ENCODE measurements around the gene TTLL11.

Gene TTLL11

DNA sequence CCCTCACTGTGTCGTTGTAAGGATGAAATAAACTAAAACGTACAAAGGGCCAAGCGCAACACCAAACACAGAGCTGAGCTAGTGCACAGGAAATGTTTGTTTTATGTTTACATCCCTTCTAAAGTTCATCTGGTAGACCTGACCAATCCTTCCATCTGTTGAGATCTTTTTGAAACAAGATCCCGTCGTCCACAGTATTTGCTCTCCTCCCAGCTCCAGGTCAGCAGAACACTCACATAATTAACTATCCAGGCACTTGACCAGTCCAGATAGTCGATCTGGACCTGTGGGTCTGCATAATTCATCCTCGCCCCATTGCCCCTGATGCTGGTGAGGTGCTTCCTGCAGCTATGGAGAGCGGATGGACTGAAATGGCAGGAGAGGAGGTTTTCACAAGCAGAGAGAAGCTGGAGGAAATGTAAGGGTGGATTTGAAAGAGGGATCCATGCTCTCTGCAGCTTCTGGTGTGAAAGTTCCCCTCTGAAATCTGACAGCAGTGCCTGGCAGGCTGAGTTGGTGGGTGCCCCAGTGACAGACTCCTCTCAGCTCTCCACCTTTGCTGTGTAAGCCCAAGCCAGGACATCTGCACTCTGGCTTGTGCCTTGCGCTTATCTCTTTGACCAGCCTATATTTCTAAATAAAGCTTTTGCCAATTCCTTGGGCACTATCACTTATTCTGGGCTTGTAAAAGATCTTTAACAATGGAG lies 102.4 kb downstream of the TTLL11 start:
- no peak for ATAC-seq
- no peak for TF ChIP-seq ZNF565 (CRISPR knock-in tag; conservative IDR thresholded peaks at IDR 0.05; ENCODE audit: low read depth)
- TF ChIP-seq, protein P1, sequence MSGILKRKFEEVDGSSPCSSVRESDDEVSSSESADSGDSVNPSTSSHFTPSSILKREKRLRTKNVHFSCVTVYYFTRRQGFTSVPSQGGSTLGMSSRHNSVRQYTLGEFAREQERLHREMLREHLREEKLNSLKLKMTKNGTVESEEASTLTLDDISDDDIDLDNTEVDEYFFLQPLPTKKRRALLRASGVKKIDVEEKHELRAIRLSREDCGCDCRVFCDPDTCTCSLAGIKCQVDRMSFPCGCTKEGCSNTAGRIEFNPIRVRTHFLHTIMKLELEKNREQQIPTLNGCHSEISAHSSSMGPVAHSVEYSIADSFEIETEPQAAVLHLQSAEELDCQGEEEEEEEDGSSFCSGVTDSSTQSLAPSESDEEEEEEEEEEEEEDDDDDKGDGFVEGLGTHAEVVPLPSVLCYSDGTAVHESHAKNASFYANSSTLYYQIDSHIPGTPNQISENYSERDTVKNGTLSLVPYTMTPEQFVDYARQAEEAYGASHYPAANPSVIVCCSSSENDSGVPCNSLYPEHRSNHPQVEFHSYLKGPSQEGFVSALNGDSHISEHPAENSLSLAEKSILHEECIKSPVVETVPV (CRISPR knock-in tag; IDR thresholded peaks at IDR 0.05): no peak
- TF ChIP-seq TOX (CRISPR knock-in tag; IDR thresholded peaks at IDR 0.05; ENCODE audit: borderline replicate concordance): no peak
- TF ChIP-seq ISL1 (CRISPR knock-in tag; IDR thresholded peaks at IDR 0.05): no peak
- TF ChIP-seq ARNTL (CRISPR knock-in tag; IDR thresholded peaks at IDR 0.05; ENCODE audit: borderline replicate concordance, low read depth): no peak
- no peak for TF ChIP-seq ZNF8 (CRISPR knock-in tag; IDR thresholded peaks at IDR 0.05)
- TF ChIP-seq ZC3H10 (CRISPR knock-in tag; IDR thresholded peaks at IDR 0.05): no peak
- TF ChIP-seq ZFP30 (CRISPR knock-in tag; IDR thresholded peaks at IDR 0.05): no peak

DNA sequence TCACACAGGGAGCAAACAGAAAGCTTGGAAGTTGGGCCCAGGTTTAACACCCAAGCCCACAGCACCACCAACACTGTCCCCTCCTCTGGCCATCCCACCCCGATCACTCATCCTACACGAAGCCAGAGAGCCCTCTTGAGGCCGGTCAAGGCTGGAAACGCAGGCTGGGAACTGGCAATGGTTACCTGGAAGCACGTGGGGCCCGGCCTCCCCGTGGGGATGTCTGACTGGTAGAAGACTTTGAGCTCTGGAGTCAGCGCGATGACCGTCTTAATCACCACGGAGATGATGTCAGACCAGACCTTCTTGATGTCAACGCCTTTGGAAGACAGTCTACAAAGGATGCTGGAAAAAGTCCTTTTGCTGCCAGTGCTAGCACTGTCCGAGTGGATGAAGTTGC lies 104.1 kb downstream of the TTLL11 start:
- TF ChIP-seq, protein P2, sequence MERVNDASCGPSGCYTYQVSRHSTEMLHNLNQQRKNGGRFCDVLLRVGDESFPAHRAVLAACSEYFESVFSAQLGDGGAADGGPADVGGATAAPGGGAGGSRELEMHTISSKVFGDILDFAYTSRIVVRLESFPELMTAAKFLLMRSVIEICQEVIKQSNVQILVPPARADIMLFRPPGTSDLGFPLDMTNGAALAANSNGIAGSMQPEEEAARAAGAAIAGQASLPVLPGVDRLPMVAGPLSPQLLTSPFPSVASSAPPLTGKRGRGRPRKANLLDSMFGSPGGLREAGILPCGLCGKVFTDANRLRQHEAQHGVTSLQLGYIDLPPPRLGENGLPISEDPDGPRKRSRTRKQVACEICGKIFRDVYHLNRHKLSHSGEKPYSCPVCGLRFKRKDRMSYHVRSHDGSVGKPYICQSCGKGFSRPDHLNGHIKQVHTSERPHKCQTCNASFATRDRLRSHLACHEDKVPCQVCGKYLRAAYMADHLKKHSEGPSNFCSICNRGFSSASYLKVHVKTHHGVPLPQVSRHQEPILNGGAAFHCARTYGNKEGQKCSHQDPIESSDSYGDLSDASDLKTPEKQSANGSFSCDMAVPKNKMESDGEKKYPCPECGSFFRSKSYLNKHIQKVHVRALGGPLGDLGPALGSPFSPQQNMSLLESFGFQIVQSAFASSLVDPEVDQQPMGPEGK (CRISPR knock-in tag; IDR thresholded peaks at IDR 0.05; ENCODE audit: borderline replicate concordance): no peak
- TF ChIP-seq PPARA (CRISPR knock-in tag; IDR thresholded peaks at IDR 0.05; ENCODE audit: borderline replicate concordance): no peak
- TF ChIP-seq CSDC2 (CRISPR knock-in tag; IDR thresholded peaks at IDR 0.05): no peak
- TF ChIP-seq ZNF70 (CRISPR knock-in tag; IDR thresholded peaks at IDR 0.05): no peak
- TF ChIP-seq ISL1 (CRISPR knock-in tag; IDR thresholded peaks at IDR 0.05): no peak
- TF ChIP-seq OSR1 (CRISPR knock-in tag; IDR thresholded peaks at IDR 0.05): no peak
- TF ChIP-seq, protein P3, sequence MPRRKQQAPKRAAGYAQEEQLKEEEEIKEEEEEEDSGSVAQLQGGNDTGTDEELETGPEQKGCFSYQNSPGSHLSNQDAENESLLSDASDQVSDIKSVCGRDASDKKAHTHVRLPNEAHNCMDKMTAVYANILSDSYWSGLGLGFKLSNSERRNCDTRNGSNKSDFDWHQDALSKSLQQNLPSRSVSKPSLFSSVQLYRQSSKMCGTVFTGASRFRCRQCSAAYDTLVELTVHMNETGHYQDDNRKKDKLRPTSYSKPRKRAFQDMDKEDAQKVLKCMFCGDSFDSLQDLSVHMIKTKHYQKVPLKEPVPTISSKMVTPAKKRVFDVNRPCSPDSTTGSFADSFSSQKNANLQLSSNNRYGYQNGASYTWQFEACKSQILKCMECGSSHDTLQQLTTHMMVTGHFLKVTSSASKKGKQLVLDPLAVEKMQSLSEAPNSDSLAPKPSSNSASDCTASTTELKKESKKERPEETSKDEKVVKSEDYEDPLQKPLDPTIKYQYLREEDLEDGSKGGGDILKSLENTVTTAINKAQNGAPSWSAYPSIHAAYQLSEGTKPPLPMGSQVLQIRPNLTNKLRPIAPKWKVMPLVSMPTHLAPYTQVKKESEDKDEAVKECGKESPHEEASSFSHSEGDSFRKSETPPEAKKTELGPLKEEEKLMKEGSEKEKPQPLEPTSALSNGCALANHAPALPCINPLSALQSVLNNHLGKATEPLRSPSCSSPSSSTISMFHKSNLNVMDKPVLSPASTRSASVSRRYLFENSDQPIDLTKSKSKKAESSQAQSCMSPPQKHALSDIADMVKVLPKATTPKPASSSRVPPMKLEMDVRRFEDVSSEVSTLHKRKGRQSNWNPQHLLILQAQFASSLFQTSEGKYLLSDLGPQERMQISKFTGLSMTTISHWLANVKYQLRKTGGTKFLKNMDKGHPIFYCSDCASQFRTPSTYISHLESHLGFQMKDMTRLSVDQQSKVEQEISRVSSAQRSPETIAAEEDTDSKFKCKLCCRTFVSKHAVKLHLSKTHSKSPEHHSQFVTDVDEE (CRISPR knock-in tag; IDR thresholded peaks at IDR 0.05): no peak
- TF ChIP-seq ZNF565 (CRISPR knock-in tag; conservative IDR thresholded peaks at IDR 0.05; ENCODE audit: low read depth): no peak
- TF ChIP-seq, protein P4, sequence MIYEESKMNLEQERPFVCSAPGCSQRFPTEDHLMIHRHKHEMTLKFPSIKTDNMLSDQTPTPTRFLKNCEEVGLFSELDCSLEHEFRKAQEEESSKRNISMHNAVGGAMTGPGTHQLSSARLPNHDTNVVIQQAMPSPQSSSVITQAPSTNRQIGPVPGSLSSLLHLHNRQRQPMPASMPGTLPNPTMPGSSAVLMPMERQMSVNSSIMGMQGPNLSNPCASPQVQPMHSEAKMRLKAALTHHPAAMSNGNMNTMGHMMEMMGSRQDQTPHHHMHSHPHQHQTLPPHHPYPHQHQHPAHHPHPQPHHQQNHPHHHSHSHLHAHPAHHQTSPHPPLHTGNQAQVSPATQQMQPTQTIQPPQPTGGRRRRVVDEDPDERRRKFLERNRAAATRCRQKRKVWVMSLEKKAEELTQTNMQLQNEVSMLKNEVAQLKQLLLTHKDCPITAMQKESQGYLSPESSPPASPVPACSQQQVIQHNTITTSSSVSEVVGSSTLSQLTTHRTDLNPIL (CRISPR knock-in tag; IDR thresholded peaks at IDR 0.05; ENCODE audit: low read depth): no peak
- TF ChIP-seq RARB (CRISPR knock-in tag; IDR thresholded peaks at IDR 0.05): no peak
- no peak for TF ChIP-seq ZFP30 (CRISPR knock-in tag; IDR thresholded peaks at IDR 0.05)
- TF ChIP-seq GLIS3 (CRISPR knock-in tag; IDR thresholded peaks at IDR 0.05): no peak
- TF ChIP-seq TOX (CRISPR knock-in tag; IDR thresholded peaks at IDR 0.05; ENCODE audit: borderline replicate concordance): no peak
- TF ChIP-seq SNAI2 (CRISPR knock-in tag; IDR thresholded peaks at IDR 0.05): no peak
- ATAC-seq: 0 out of 3 replicates have a peak, but pooled peaks have one; percentile 11

DNA sequence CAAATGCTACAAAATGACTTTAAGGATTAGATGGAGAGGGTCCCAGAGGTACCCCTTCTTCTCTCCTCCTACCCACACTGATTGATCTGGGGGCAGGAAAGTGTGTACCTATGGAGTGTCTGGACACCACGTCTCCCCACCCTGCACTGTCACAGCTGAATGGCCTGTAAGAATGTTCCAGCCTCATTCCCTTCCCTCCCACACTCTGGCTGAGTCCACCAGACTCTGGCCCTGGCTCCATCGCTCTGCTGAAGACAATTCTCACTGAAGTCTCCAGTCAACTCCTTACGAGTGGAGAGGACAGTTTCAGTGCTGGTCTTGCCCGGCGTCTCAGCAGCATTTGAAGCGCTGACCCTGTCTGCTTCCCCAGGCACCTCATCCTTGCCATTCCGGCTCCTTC lies 105.8 kb downstream of the TTLL11 start:
- no peak for ATAC-seq
- no peak for TF ChIP-seq ARNTL (CRISPR knock-in tag; IDR thresholded peaks at IDR 0.05; ENCODE audit: borderline replicate concordance, low read depth)

DNA sequence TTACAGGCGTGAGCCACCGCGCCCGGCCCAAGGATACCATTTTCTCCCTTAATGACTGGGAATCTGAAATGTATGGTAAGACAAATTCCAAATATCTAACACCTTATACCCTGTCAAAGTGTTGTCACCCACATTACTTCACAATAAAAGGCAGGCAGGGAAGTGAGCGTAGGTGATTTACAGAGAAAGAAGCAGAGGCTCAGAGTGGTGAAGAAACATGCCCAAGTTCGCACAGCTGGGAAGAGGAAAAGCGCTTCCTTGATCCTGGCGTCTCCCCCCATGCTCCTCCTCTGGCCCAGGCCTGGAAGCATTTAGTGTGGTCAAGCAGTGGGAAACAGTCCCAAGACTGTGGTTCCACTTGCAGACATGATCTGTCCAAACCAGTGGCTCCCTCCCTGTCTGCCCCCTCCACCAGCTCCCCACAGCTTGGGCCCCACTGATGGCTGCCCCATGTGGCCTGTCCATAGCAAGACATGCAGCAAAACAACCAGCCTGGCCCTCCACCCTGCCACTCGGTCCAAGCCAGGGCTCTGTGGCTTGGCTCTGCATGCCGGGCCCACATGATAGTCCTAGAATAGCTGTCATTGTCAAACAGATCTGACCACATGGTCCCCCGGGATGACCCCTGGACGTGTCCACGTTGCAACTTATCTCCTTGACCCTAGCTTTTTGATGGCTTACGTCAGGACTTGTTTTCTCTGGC lies 107.2 kb downstream of the TTLL11 start:
- TF ChIP-seq ZNF70 (CRISPR knock-in tag; IDR thresholded peaks at IDR 0.05) (no peak), ARNTL (CRISPR knock-in tag; IDR thresholded peaks at IDR 0.05; ENCODE audit: borderline replicate concordance, low read depth) (no peak), TOX (CRISPR knock-in tag; IDR thresholded peaks at IDR 0.05; ENCODE audit: borderline replicate concordance) (no peak), ZNF565 (CRISPR knock-in tag; conservative IDR thresholded peaks at IDR 0.05; ENCODE audit: low read depth) (no peak), ESRRG (CRISPR knock-in tag; IDR thresholded peaks at IDR 0.05) (no peak), ZFP30 (CRISPR knock-in tag; IDR thresholded peaks at IDR 0.05) (no peak)
- TF ChIP-seq, protein P5, sequence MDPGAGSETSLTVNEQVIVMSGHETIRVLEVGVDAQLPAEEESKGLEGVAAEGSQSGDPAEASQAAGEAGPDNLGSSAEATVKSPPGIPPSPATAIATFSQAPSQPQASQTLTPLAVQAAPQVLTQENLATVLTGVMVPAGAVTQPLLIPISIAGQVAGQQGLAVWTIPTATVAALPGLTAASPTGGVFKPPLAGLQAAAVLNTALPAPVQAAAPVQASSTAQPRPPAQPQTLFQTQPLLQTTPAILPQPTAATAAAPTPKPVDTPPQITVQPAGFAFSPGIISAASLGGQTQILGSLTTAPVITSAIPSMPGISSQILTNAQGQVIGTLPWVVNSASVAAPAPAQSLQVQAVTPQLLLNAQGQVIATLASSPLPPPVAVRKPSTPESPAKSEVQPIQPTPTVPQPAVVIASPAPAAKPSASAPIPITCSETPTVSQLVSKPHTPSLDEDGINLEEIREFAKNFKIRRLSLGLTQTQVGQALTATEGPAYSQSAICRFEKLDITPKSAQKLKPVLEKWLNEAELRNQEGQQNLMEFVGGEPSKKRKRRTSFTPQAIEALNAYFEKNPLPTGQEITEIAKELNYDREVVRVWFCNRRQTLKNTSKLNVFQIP (CRISPR knock-in tag; IDR thresholded peaks at IDR 0.05; ENCODE audit: borderline replicate concordance, low read depth): no peak
- TF ChIP-seq, protein P1 (CRISPR knock-in tag; IDR thresholded peaks at IDR 0.05): no peak
- ATAC-seq: peak; percentile 37

Data from SK-N-SH treated with all-trans-retinoic acid at 6 μM for 48 hours (cell line).